Measurements from ENCODE around the gene EYA2.

Gene EYA2

DNA sequence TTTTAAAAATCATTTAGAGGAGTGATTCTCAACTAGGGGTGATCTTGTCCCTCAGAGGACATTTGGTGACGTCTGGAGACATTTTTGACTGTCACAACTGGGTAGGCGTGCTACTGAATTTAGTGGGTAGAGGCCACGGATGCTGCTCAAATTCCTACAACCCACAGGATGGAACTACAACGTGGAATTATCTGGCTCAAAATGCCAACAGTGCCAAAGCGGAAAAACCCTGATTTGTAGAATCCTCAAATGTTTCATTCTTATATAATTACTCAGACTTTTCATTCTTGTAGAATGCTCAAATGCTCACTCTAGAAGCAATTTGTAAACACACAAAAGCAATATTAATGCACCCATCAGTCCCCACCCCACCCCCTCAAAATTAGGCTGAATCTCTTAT lies 232.1 kb downstream of the EYA2 start:
- peak; percentile 54 for ATAC-seq
- TF ChIP-seq, protein P1, sequence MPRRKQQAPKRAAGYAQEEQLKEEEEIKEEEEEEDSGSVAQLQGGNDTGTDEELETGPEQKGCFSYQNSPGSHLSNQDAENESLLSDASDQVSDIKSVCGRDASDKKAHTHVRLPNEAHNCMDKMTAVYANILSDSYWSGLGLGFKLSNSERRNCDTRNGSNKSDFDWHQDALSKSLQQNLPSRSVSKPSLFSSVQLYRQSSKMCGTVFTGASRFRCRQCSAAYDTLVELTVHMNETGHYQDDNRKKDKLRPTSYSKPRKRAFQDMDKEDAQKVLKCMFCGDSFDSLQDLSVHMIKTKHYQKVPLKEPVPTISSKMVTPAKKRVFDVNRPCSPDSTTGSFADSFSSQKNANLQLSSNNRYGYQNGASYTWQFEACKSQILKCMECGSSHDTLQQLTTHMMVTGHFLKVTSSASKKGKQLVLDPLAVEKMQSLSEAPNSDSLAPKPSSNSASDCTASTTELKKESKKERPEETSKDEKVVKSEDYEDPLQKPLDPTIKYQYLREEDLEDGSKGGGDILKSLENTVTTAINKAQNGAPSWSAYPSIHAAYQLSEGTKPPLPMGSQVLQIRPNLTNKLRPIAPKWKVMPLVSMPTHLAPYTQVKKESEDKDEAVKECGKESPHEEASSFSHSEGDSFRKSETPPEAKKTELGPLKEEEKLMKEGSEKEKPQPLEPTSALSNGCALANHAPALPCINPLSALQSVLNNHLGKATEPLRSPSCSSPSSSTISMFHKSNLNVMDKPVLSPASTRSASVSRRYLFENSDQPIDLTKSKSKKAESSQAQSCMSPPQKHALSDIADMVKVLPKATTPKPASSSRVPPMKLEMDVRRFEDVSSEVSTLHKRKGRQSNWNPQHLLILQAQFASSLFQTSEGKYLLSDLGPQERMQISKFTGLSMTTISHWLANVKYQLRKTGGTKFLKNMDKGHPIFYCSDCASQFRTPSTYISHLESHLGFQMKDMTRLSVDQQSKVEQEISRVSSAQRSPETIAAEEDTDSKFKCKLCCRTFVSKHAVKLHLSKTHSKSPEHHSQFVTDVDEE (CRISPR knock-in tag; IDR thresholded peaks at IDR 0.05) = no peak
- no peak for TF ChIP-seq ZNF565 (CRISPR knock-in tag; conservative IDR thresholded peaks at IDR 0.05; ENCODE audit: low read depth)

- ATAC-seq = no peak
- TF ChIP-seq ZNF565 (CRISPR knock-in tag; conservative IDR thresholded peaks at IDR 0.05; ENCODE audit: low read depth) (no peak), ARNTL (CRISPR knock-in tag; IDR thresholded peaks at IDR 0.05; ENCODE audit: borderline replicate concordance, low read depth) (no peak), ZNF70 (CRISPR knock-in tag; IDR thresholded peaks at IDR 0.05) (no peak), RARB (CRISPR knock-in tag; IDR thresholded peaks at IDR 0.05) (no peak), TOX (CRISPR knock-in tag; IDR thresholded peaks at IDR 0.05; ENCODE audit: borderline replicate concordance) (no peak), ISL1 (CRISPR knock-in tag; IDR thresholded peaks at IDR 0.05) (no peak), ZC3H10 (CRISPR knock-in tag; IDR thresholded peaks at IDR 0.05) (no peak), GLIS3 (CRISPR knock-in tag; IDR thresholded peaks at IDR 0.05) (no peak), BACH2 (CRISPR knock-in tag; IDR thresholded peaks at IDR 0.05; ENCODE audit: borderline replicate concordance) (no peak), CSRNP3 (CRISPR knock-in tag; IDR thresholded peaks at IDR 0.05) (no peak), CSDC2 (CRISPR knock-in tag; IDR thresholded peaks at IDR 0.05) (no peak)
- TF ChIP-seq, protein P2, sequence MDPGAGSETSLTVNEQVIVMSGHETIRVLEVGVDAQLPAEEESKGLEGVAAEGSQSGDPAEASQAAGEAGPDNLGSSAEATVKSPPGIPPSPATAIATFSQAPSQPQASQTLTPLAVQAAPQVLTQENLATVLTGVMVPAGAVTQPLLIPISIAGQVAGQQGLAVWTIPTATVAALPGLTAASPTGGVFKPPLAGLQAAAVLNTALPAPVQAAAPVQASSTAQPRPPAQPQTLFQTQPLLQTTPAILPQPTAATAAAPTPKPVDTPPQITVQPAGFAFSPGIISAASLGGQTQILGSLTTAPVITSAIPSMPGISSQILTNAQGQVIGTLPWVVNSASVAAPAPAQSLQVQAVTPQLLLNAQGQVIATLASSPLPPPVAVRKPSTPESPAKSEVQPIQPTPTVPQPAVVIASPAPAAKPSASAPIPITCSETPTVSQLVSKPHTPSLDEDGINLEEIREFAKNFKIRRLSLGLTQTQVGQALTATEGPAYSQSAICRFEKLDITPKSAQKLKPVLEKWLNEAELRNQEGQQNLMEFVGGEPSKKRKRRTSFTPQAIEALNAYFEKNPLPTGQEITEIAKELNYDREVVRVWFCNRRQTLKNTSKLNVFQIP (CRISPR knock-in tag; IDR thresholded peaks at IDR 0.05; ENCODE audit: borderline replicate concordance, low read depth) = no peak
- TF ChIP-seq, protein P3, sequence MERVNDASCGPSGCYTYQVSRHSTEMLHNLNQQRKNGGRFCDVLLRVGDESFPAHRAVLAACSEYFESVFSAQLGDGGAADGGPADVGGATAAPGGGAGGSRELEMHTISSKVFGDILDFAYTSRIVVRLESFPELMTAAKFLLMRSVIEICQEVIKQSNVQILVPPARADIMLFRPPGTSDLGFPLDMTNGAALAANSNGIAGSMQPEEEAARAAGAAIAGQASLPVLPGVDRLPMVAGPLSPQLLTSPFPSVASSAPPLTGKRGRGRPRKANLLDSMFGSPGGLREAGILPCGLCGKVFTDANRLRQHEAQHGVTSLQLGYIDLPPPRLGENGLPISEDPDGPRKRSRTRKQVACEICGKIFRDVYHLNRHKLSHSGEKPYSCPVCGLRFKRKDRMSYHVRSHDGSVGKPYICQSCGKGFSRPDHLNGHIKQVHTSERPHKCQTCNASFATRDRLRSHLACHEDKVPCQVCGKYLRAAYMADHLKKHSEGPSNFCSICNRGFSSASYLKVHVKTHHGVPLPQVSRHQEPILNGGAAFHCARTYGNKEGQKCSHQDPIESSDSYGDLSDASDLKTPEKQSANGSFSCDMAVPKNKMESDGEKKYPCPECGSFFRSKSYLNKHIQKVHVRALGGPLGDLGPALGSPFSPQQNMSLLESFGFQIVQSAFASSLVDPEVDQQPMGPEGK (CRISPR knock-in tag; IDR thresholded peaks at IDR 0.05; ENCODE audit: borderline replicate concordance) = no peak
These were observed 232.9 kb downstream of the EYA2 start for GRCh38 chr20:47127546-47127945.

- no peak for ATAC-seq
- no peak for TF ChIP-seq ESRRG (CRISPR knock-in tag; IDR thresholded peaks at IDR 0.05)
These were observed 233.4 kb downstream of the EYA2 start for GRCh38 chr20:47127999-47128398.

DNA sequence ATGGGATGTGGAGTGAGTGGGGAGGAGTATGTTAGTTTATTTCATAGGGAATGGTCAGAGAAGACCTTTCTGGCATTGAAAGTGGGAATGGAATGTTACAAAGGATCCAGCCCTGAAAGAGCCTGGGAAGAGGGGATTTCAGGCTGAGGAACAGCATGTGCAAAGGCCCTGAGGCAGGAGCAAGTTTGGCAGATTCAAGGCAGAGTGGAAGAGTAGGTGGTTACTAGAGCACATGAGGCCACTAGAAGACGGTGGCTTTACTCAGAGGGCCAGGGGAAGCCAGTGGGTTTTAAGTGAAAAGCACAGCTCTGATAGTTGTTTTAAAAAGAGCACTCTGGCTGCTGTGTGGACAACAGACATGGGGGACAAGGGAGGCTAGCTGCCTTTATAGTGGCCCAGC lies 234.7 kb downstream of the EYA2 start:
- no peak for ATAC-seq
- TF ChIP-seq ZNF70 (CRISPR knock-in tag; IDR thresholded peaks at IDR 0.05) (no peak), CSRNP3 (CRISPR knock-in tag; IDR thresholded peaks at IDR 0.05) (no peak), OSR1 (CRISPR knock-in tag; IDR thresholded peaks at IDR 0.05) (no peak), ZNF565 (CRISPR knock-in tag; conservative IDR thresholded peaks at IDR 0.05; ENCODE audit: low read depth) (no peak), TCF4 (CRISPR knock-in tag; IDR thresholded peaks at IDR 0.05; ENCODE audit: borderline replicate concordance) (no peak), TOX (CRISPR knock-in tag; IDR thresholded peaks at IDR 0.05; ENCODE audit: borderline replicate concordance) (no peak), SNAI2 (CRISPR knock-in tag; IDR thresholded peaks at IDR 0.05) (no peak), ISL1 (CRISPR knock-in tag; IDR thresholded peaks at IDR 0.05) (no peak), CSDC2 (CRISPR knock-in tag; IDR thresholded peaks at IDR 0.05) (no peak), ZC3H10 (CRISPR knock-in tag; IDR thresholded peaks at IDR 0.05) (no peak), ZFP30 (CRISPR knock-in tag; IDR thresholded peaks at IDR 0.05) (no peak), BACH2 (CRISPR knock-in tag; IDR thresholded peaks at IDR 0.05; ENCODE audit: borderline replicate concordance) (no peak), CREB5 (CRISPR knock-in tag; IDR thresholded peaks at IDR 0.05; ENCODE audit: low read depth) (no peak)
- TF ChIP-seq, protein P1 (CRISPR knock-in tag; IDR thresholded peaks at IDR 0.05) = no peak
- TF ChIP-seq, protein P2 (CRISPR knock-in tag; IDR thresholded peaks at IDR 0.05; ENCODE audit: borderline replicate concordance, low read depth) = no peak

All from SK-N-SH treated with all-trans-retinoic acid at 6 μM for 48 hours (cell line).